IPS-NIHi11 (cell line): ENCODE data around the gene PIKFYVE.
A peak's percentile ranks its signal among the peaks of the same experiment; 100 is the strongest.
"Not testable (repeated sequence)": the region's sequence is repeated elsewhere in the genome, so short reads cannot be mapped to it uniquely, and the experiment has no call there.

Experiments used
- DNase-seq: peaks from one replicate; pipeline ENCODE4 v3.0.0; 2012; ENCODE audit warnings: mixed read lengths, low spot score

The PIKFYVE gene

DNA sequence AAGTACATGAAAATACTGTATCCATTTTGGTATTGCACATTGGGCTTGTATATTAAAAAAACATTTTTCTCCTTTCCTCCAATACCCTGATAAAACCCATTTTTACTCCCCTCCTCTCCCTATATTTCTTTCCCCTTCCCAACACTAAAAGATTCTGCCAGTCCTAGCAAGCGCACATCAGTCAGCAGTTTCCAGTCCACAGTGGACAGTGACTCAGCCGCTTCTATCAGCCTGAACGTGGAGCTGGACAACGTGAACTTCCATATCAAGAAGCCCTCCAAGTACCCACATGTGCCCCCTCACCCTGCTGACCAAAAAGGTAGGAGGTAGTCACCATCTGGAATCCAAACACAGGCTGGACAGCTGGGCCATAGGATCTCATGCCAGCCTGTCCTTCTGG is 38.6 kb downstream of the PIKFYVE start:
- DNase-seq, result no peak

DNA sequence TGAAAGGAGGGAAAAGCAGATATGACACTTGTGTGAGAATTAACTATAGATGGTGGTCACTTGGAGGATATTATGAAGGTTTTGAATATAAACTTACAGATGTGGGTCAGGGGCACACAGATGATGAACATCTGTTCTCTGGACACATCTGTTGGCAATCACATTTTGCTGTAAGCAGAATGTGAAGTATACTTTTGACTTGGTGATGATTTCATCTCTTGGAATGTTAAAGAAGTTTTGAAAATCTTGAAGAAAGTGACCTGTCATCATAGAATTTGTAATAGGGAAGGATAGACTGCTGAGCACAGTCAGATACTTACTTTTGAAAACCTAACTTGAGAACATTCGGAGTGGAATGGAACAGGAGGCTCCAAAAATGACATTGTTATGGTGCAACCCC is 40.2 kb downstream of the PIKFYVE start:
- DNase-seq, result no peak

DNA sequence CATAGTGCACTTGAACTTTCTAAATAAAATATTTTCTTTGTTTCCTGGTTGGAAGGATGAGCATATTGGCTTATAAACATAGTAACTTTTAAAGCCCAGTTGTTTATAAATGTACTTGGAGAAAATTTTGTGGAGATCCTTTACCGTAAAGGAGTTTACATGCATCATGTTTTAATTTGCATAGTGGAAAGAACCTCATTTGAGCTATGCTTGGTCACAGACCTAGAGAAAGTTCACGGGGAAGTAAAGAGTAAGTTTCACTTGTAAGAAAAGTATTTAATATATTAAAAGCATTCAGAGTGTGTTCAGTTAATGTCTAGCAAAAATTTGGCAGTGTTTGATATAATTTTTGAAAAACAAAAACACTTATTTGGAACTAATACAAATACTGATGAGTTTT is 45.3 kb downstream of the PIKFYVE start:
- DNase-seq, result no peak

DNA sequence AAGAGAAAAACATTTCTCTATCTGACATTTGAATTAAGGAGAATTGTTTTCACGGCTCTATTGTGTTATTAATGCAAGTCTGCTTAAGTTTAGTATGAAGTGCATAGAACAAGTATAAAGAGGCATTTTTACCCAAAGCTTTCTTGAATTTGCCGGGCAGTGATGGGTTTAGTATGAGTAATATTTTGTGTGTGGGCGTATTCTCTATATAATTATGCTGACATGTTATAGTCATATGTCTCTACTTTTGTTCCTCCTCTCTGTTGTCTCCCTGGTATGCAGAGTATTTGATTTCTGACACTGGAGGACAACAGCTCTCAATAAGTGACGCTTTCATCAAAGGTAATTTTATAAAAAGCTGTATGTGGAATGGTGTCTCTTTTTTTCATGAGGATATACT is 45.9 kb downstream of the PIKFYVE start:
- no peak for DNase-seq

DNA sequence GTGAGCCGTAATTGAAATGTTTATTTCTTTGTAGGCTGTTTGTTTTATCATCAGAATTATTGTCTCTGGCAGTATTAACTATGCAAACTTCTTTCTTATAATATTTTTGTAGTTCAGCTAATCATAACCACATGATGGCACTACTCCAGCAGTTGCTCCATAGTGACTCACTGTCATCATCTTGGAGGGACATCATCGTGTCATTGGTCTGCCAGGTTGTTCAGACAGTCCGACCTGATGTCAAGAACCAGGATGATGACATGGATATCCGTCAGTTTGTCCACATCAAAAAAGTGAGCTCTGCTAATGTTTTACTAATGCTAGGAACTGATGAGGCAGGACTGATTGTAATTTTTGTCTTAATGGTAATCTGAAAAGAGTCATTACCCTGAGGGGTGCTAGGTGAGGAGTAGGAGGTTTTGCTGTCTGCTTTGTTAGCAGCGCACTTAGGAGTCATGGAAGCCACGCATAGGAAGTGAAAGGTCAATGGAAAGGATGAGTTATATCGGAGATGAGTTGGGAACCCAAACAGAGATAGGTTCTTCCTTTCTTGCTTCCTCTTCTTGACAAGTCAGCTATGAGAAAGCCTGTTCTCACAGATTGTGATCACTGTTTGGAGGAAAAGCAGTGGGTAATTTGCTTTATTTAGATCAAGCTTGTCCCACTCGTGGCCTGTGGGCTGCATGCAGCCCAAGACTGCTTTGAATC is 49.2 kb downstream of the PIKFYVE start:
- no peak for DNase-seq

DNA sequence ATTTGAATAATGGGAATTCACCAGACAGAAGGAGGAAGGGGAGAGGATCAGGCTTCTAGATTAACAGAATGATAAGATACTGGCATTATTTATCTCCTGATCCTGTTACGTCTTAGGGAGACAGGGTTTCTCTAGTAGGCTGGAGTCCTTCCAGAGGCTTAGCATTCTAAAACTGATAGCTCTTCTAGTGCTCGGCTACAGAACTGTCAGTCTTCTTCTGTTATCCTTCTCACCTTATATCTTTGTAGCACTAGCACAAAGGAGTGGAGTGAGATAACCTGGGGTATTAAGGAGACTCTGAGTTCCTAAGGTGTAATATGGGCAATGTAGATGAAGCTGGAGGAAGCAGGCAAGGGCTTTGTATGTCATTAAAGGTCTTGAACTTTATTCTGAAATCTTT is 52.1 kb downstream of the PIKFYVE start:
- no peak for DNase-seq

DNA sequence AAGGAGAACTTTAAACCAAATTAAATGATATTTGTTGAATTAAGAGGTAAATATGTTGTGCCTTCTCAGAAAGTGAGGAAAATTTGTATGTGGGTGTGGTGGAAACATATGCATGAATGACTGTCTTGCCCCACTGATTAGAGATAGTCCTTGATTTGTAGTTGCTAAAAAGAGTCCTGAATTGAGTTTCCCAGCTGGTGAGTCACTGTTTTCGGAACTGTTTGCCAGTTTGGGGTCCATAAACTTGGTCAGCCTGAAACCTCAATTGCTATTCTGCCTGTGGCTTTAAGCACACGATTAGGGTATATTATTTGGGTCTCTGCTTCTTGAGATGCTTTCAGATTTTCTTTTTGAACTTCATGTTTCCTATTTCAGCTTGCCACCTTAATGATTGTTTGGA is 53.3 kb downstream of the PIKFYVE start:
- no peak for DNase-seq

DNA sequence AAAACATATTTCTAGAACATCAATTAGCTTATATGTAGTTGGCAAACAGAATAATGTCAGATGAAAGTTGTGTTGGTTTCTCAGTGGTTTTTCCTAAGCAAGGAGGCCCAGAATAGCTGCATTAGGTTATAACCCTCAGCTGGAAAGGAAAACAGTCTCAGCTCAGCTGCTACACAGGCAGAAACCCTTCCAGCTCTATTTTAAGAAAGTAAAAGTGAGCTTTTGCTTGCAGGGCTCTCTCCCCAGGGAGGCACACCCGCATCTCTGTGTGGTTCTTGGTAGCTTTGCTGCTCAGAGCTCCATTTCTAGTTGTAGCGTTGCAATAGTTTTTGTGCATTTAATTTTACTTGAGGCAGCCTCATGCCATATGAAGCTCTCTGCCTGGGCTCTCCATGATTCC is 54.6 kb downstream of the PIKFYVE start:
- DNase-seq, result no peak

DNA sequence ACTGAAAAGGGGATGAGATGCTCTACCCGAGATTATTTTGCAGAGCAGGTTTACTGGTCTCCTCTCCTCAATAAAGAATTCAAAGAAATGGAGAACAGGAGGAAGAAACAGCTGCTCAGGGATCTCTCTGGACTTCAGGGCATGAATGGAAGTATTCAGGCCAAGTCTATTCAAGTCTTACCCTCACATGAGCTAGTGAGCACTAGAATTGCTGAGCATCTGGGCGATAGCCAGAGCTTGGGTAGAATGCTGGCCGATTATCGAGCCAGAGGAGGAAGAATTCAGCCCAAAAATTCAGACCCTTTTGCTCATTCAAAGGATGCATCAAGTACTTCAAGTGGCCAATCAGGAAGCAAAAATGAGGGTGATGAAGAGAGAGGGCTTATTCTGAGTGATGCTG is 60.0 kb downstream of the PIKFYVE start:
- no peak for DNase-seq

DNA sequence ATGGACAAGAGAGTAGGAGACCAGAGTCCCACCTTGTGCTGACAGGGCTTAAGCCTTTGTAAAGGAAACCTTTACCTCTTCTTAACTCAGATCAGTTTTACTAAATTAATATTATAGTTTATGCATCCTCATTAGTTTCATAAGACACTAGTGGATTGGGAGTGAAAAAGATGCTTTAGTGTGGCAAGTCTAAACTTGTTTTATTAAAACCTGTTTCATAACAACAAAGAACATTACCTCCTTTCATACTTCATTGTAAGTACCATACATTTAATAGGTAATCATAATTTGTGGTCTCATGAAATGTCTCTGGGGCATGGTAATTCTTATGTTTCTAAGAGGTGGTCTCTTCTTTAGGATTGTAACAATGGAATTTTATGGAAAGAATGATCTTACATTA is 63.4 kb downstream of the PIKFYVE start:
- no peak for DNase-seq

DNA sequence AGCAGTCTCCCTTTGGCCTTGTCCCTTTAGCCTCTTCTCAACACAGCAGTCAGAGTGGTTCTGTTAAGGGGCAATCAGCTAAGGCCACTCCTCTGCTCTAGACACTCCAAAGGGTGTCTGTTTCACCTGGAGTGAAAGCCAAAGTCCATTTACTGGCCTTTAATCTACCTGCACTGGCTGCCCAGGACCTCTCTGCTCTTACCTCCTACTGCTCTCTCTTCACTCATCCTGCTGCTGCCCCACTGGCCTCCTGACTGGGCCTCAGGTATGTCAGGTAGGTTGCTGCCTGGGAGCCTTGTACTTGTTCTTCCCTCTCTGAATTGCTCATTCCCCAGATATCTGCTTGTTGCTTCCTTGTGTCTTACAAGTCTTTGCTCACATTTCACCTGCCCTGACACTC is 68.2 kb downstream of the PIKFYVE start:
- DNase-seq, result no peak

DNA sequence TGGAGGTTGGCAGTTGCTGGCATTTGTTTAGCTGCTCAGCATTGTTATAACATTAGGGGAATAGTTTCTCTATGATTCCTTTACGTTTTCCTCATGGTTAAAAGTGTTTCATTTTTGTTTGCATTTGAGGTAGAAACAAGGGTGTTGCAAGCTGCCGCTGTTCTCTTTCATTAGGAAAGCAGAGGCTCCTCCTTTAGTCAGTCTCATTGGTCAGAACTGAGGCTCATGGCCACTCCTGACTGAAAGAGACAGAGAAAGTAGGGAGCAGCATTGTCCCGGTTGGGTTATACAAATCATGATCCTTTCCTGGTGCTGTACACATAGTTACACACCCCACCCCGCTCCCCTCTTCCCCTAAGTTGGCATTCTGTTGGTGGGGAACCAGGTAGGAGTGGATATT is 80.7 kb downstream of the PIKFYVE start:
- no peak for DNase-seq

DNA sequence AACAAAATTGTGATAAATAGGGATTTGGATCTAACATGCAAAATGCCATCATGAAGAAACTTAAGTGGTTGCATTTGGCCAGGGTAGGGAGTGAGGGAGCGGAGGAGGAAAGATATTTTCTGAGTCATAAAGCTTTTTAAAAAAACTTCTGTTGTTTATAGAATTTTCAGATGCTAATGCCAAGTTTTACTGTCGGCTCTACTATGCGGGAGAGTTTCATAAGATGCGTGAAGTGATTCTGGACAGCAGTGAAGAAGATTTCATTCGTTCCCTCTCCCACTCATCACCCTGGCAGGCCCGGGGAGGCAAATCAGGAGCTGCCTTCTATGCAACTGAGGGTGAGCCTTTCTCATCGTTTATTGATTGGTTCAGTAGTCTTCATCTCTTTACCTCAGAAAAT is 84.6 kb downstream of the PIKFYVE start:
- no peak for DNase-seq

DNA sequence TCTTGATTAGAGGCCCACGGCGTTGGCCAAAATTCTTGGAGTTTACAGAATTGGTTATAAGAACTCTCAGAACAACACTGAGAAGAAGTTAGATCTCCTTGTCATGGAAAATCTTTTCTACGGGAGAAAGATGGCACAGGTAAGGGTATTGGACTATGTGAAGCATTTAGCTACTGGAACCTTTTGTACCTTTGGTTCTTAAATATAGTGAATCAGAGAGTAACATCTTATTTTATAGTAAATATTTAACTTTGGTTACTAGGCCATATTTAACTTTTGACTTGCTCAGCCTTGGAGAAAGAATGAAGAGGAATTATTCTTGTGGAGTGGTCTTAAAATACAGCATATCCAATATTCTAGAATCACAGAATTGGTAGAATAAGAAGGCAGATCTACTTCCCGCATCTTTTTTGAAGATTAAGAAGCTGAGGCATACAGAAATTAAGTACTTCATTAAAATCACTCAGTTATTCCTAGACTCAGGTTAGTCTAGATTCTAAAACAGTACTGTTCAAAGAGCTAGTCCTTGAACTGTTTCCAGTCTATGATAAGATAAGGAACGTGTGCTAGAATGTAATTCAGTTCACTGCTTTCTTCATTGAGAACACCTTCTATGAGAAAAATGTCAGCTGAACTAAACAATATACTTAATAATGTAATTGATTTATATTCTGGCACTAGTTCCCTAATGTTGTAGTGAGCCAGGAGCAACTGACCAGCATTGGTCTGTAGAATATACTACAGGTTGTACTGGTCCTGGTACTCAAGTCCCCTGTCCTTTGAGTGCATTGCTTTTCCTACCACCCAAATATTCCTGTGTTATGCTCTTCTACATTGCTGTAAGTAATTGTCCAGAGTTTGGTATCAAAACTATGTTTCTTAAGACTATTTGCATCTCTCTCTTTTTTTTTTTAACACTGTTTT is 86.9 kb downstream of the PIKFYVE start:
- DNase-seq, result no peak

DNA sequence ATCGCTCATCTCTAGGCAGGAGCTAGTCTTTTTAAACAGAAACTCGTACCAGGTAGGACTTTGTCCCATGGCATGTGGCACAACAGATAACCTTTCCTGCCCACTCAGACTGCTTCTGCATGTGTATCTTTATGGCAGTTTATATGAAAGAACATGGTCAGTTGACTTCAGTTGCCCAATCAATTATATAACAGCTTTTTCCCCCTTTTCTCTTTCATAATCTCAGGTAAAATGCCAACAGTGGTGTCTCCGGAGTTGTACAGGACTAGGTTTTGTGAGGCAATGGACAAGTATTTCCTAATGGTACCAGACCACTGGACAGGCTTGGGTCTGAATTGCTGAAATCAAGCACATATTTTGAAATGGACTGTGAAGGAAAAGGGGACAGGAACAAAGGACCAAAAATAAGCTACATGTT is 88.9 kb downstream of the PIKFYVE start:
- no peak for DNase-seq

DNA sequence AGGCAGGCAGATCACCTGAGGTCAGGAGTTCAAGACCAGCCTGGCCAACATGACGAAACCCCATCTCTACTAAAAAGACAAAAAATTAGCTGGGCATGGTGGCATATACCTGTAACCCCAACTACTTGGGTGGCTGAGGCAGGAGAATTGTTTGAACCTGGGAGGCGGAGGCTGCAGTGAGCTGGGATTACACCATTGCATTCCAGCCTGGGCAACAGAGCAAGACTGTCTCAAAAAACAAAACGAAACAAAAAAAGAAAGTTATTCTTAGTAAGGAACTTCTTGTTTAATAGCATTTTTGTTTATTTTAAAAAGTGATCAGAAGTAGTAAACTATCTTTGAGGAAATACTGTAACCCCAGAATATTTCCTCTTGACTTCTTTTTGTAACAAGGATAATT is 90.4 kb downstream of the PIKFYVE start:
- DNase-seq, result not testable (repeated sequence)

DNA sequence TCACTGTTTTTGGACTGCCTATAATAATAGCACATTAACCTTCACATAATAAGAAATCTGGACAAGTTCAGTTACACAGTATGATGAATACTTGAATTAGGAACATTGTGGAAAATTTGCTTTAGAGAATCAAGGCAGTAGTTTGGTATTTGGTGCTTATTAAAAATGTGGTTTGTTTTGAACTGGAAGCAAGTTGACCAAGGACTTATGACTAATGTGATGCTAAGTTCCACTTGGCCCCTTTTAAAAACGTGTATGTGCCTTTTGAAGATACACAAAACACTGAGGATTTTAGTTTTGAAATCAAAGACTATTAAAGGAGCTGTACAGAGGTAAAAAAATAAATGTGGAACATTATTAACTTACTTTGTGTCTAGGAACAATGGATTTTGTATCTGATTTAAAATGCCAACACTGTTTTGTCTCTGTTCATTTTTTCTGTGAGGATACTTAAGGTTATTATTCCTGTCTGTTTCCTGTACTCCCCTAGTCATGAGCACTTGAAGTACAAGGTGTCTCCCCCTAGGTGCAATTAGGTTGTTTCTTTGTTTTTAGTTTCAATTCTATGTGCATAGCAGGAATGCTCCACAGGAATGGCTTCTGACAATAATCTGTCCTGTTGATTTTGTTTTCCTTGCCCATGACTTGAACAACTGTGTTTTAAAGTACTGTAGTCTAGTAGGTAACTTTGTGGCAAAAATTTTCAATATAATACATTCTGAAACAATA is 91.0 kb downstream of the PIKFYVE start:
- DNase-seq, result no peak

DNA sequence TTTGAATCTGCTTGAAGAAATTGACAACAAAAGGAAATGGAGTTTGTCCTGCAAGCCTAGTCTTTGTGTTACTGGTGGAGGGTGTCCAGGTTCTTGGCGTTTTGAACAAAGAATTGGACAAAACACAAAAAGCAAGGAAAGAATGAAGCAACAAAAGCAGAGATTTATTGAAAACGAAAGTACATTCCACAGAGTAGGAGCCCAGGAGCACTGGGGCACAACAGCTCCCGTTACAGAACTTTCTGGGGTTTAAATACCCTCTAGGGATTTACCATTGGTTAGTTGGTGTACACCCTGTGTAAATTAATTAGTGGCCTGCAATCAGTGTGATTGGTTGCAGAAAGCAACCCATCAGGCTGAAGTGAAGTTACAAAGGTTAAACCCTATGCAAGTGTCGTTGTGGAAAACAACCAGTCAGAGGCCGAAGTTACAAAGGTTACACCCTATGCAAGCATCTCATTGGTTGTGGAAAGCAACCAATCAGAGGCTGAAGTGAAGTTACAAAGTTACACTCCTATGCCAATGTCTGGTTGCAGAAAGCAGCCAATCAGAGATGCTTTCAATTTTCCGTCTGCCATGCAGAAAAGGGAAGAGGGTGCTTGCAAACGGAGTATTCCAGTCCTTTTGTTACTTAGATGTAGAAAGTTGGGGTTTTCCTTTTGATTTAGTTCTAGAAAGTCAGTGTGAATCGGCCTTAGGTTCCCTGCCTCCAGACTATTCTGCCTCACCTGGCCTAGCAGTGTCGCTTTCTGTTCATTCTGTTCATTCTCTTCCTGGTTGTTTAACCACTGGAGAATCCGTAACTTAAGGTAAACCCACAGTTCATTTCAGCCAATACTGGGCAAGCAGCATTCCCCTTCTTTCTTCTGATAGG is 92.9 kb downstream of the PIKFYVE start:
- DNase-seq, result no peak

DNA sequence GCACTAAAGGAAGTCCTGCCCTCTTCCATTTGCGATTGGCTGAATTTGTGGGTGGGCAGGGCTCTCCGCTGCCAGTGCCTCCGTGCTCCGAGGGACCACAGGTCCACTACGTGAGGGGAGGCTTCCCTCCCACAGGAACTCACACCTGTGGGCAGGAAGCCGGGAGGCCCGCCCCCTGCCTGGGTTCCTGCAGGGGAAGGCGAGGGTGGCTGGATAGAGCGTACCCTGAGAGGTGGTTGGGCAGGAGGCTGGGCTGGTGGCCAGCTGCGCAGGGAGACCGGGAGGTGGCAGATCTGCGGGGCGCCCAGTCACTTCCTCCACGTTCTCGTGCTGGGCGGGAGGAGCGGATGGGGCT is 93.6 kb downstream of the PIKFYVE start:
- peak; percentile 45 for DNase-seq

DNA sequence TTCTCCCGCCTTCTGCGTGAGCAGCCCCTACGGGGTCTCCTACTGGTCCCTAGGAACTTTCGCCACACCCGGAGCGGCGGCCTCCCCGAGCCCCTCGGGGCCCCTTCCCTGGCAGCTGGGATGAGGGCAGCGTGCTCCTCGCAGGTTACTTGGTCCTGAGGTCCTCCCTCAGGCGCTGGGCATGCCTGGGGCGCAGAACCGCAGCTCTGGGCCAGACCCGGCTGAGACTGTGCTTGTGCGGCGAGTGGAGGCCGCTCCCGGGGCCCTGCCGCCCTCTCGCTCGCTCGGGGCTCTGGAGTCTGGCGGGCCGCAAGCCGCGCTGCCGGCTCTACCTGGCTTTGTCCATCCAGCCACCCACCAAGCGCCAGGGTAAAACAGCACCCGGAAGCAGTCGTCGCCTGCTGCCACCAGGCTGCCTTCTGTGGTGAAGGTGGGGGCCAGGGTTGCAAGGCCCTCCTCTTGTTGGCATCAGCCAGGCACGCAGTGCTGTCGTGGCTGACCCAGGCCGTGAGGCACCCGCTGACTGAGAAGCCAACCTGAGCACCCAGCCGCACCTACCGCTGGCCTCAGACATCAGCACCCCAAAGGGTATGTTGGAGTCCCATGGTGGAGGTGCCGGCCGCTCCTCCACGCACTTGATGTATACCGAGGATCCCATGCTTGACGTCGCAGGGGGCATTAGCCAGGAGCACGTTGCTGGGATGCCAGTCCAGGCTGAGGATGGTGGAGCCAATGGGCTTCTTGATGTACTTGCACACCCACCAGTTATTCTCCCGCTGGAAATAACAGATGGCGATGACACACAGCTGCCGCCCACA is 94.4 kb downstream of the PIKFYVE start:
- DNase-seq, result peak; percentile 16

DNA sequence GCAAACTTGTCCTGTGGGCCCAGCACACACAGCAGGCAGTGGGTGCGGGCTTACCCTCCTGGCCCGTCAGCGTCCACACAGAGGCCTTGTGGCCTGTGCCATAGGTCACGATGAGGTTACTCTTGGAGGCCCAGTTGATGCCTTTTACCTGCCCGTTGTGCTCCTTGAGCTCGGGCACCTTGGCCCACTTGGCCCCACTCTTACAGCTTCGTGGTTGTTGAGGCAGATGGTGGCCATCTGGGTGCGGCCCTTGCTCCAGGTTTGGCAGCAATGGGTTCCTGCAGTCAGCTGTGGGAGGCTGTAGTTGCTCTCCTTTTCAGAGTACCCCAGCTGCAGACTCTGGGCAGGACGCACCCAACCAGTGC is 95.0 kb downstream of the PIKFYVE start:
- no peak for DNase-seq
